Lower lobe of right lung (tissue), 2 donors: ENCODE measurements around the gene DCHS2. TPM values are rescaled to one million over a fixed set of nuclear protein-coding genes. Genes with fewer than 3 reads are reported as not detected.

Source experiments
- ATAC-seq, 2 donors: fragments of 200-7000 bp; cut with Tn5 transposase; one replicate each; pipeline ENCODE4 v1.9.1; 2020 to 2022; ENCODE audit warnings: mild to moderate bottlenecking in 2 of 2, moderate library complexity in 2 of 2
- DNase-seq: peaks from one replicate; pipeline ENCODE4 v3.0.0-alpha.2; 2020
- H3K27ac ChIP-seq: fragments of 200-600 bp; one replicate; pipeline ENCODE4 v1.8.0; 2022
- H3K27me3 ChIP-seq: fragments of 200-600 bp; one replicate; pipeline ENCODE4 v1.8.0; 2022; ENCODE audit warnings: low read depth
- H3K36me3 ChIP-seq: fragments of 200-600 bp; one replicate; pipeline ENCODE4 v1.8.0; 2022; ENCODE audit warnings: mild to moderate bottlenecking
- H3K4me1 ChIP-seq: fragments of 200-600 bp; one replicate; pipeline ENCODE4 v1.8.0; 2022
- H3K4me3 ChIP-seq: fragments of 200-600 bp; one replicate; pipeline ENCODE4 v1.8.0; 2022; ENCODE audit warnings: mild to moderate bottlenecking
- H3K9me3 ChIP-seq: fragments of 200-600 bp; one replicate; pipeline ENCODE4 v1.8.0; 2022
- CTCF ChIP-seq: fragments of 200-600 bp; IDR thresholded peaks from one replicate; pipeline ENCODE4 v1.8.0; 2022; ENCODE audit warnings: antibody characterized with exemption, mild to moderate bottlenecking
- intact Hi-C: fragments of 100-400 bp; cut with DNase I; formaldehyde crosslinking; loops from one replicate; pipeline ENCODE4 v1.11.0; 2022
- long read RNA-seq: library from polyadenylated mRNA; unstranded; transcript quantifications from one replicate; pipeline ENCODE4 v2.0.0, GENCODE V29; 2021
- total RNA-seq: library from RNA; stranded (reverse); fragmentation: NEBNext Ultra II Directional; extraction: Animal tissue kit (Norgen Biotek cat#: 25700); gene quantifications from one replicate; pipeline ENCODE4 v1.2.1, GENCODE V29; 2021
- donor health status: DM: no; HTN: yes; CAD: no; lungs with severe emphysema.

Gene DCHS2
- total RNA-seq, result 0.53 TPM
- long read RNA-seq, result 0 reads

GRCh38 chr4:154491341-154492271 lies at the start of gene DCHS2:
TSS of gene DCHS2 (minus strand) at chr4:154491799. CDS start at chr4:154491355, 444 bp downstream.
- intact Hi-C loops, result no loop called here
- H3K27ac ChIP-seq, result no peak within 1 kb of the TSS
- ATAC-seq, result peak; percentile 42 to 48
- peaks cover 24% of the 10 kb centered on the region for H3K4me1 ChIP-seq
- H3K4me3 ChIP-seq, result peak within 1 kb of the TSS; percentile 39
- TF ChIP-seq CTCF, result no peak
- H3K36me3 ChIP-seq, result no peaks in the 10 kb centered on the region
- H3K27me3 ChIP-seq, result peaks cover 64% of the 10 kb centered on the region
- no peaks in the 10 kb centered on the region for H3K9me3 ChIP-seq
- DNase-seq, result no peak

GRCh38 chr4:154534296-154534695 lies 42.7 kb upstream of the DCHS2 start:
- no peaks in the 10 kb centered on the region for H3K27me3 ChIP-seq
- no peaks in the 10 kb centered on the region for H3K9me3 ChIP-seq
- H3K4me3 ChIP-seq, result no peak overlapping the region
- no peaks in the 10 kb centered on the region for H3K4me1 ChIP-seq
- peaks cover 46% of the 10 kb centered on the region for H3K36me3 ChIP-seq
- no peak for TF ChIP-seq CTCF
- no peak for ATAC-seq
- no peak for DNase-seq
- intact Hi-C loops, result no loop called here
- no peak overlapping the region for H3K27ac ChIP-seq

- Histone ChIP-seq H3K4me1 (no peaks in the 10 kb centered on the region), H3K9me3 (no peaks in the 10 kb centered on the region), H3K27ac (no peak overlapping the region), H3K4me3 (no peak overlapping the region), H3K36me3 (peaks cover 2% of the 10 kb centered on the region), H3K27me3 (no peaks in the 10 kb centered on the region)
- ATAC-seq, result no peak
- DNase-seq, result no peak
- TF ChIP-seq CTCF, result no peak
- intact Hi-C loops, result no loop called here
Observed at GRCh38 chr4:154529728-154530519, 38.3 kb upstream of the DCHS2 start.

- DNase-seq, result no peak
- intact Hi-C loops, result no loop called here
- H3K27ac ChIP-seq, result no peak overlapping the region
Observed at GRCh38 chr4:154528869-154529268, 37.3 kb upstream of the DCHS2 start.

More at GRCh38 chr4:154528869-154529268, 37.3 kb upstream of the DCHS2 start:
- Histone ChIP-seq H3K36me3 (no peaks in the 10 kb centered on the region), H3K9me3 (no peaks in the 10 kb centered on the region), H3K27me3 (peaks cover 4% of the 10 kb centered on the region), H3K4me1 (no peaks in the 10 kb centered on the region), H3K4me3 (no peak overlapping the region)
- TF ChIP-seq CTCF, result no peak
- ATAC-seq, result peak; percentile 48 to 56
